OCI-LY7 (cell line): ENCODE results near the gene RCCD1. TPM values are rescaled to one million over a fixed set of nuclear protein-coding genes. Genes with fewer than 3 reads are reported as not detected.

ENCODE experiments used
- BruUV-seq: library from RNA; stranded (reverse); fragments of 400-500 nt; replicated peaks from 2 replicates; lab custom pipeline; 2021; lab: Mats Ljungman, UMichigan
- CTCF ChIA-PET: fragments of 300-600 bp; sonication (Branson Sonifier 250); formaldehyde crosslinking; loops from one replicate; lab custom pipeline; 2022; ENCODE audit warnings: antibody characterized with exemption; ENCODE audit not compliant: unreplicated experiment; lab: Charles Lee
- POLR2A ChIA-PET: fragments of 300-600 bp; sonication (Branson Sonifier 250); formaldehyde crosslinking; loops from one replicate; lab custom pipeline; 2022; ENCODE audit warnings: antibody characterized with exemption; lab: Charles Lee
- DNase-seq: peaks from one replicate; pipeline ENCODE4 v3.0.0-alpha.2; 2015; ENCODE audit warnings: low spot score
- H2AFZ ChIP-seq: fragments of 200-600 bp; sonication (generic), shearing (Covaris generic); 2 replicates; pipeline ENCODE4 v1.6.1; 2014; ENCODE audit warnings: mild to moderate bottlenecking, antibody characterized with exemption, low read length, moderate library complexity
- H3K27ac ChIP-seq: fragments of 200-600 bp; sonication (generic); 2 replicates; pipeline ENCODE4 v1.5.1; 2014; ENCODE audit warnings: mixed run types, low read depth, mild to moderate bottlenecking, moderate library complexity, low read length, inconsistent platforms; ENCODE audit not compliant: poor library complexity, severe bottlenecking
- H3K36me3 ChIP-seq: fragments of 200-600 bp; sonication (generic); 2 replicates; pipeline ENCODE4 v1.6.1; 2014; ENCODE audit warnings: mild to moderate bottlenecking, antibody characterized with exemption, low read length, moderate library complexity, mixed read lengths; ENCODE audit not compliant: insufficient read depth
- H3K4me1 ChIP-seq: fragments of 200-600 bp; sonication (generic); 2 replicates; pipeline ENCODE4 v1.5.1; 2014; ENCODE audit warnings: mild to moderate bottlenecking, low read length; ENCODE audit not compliant: insufficient read depth, poor library complexity, severe bottlenecking
- H3K4me2 ChIP-seq: fragments of 200-600 bp; sonication (generic); 2 replicates; pipeline ENCODE4 v1.6.1; 2014; ENCODE audit warnings: mild to moderate bottlenecking, low read length
- H3K4me3 ChIP-seq: fragments of 200-600 bp; sonication (generic); 2 replicates; pipeline ENCODE4 v1.5.1; 2014; ENCODE audit warnings: mild to moderate bottlenecking, low read depth, low read length; ENCODE audit not compliant: poor library complexity, severe bottlenecking
- H3K79me2 ChIP-seq: fragments of 200-600 bp; sonication (generic); 2 replicates; pipeline ENCODE4 v1.6.1; 2016; ENCODE audit warnings: low read depth, mild to moderate bottlenecking, low read length, moderate library complexity, mixed read lengths; ENCODE audit not compliant: insufficient read depth
- H3K9me2 ChIP-seq: fragments of 200-600 bp; sonication (generic); 2 replicates; pipeline ENCODE4 v1.6.1; 2016; ENCODE audit warnings: mild to moderate bottlenecking, low read length, mixed read lengths; ENCODE audit not compliant: insufficient read depth
- H3K9me3 ChIP-seq: fragments of 200-600 bp; sonication (generic); 2 replicates; pipeline ENCODE4 v1.6.1; 2014; ENCODE audit warnings: mild to moderate bottlenecking, mixed run types, low read length, mixed read lengths
- H4K20me1 ChIP-seq: fragments of 200-600 bp; sonication (generic); 2 replicates; pipeline ENCODE4 v1.6.1; 2014; ENCODE audit warnings: mild to moderate bottlenecking, antibody characterized with exemption, low read length, moderate library complexity, mixed read lengths; ENCODE audit not compliant: insufficient read depth
- CTCF ChIP-seq: fragments of 200-600 bp; sonication (generic); conservative IDR thresholded peaks from 2 replicates; pipeline ENCODE4 v1.5.1; 2014; ENCODE audit warnings: mild to moderate bottlenecking, antibody characterized with exemption, low read length, moderate library complexity, mixed read lengths
- EZH2phosphoT487 ChIP-seq: fragments of 200-600 bp; sonication (generic); IDR thresholded peaks from 2 replicates; pipeline ENCODE4 v1.6.1; 2018; ENCODE audit warnings: low read depth, borderline replicate concordance, mild to moderate bottlenecking, mixed run types, antibody characterized with exemption, low read length, moderate library complexity, mixed read lengths
- intact Hi-C: fragments of 100-400 bp; cut with micrococcal nuclease; formaldehyde crosslinking; loops from one replicate; pipeline ENCODE4 v1.10.0; 2022; ENCODE audit not compliant: unreplicated experiment
- total RNA-seq, 2 experiments: library from RNA; depleted of rRNA in 1 of 2; stranded (reverse); fragments of >200 nt in 1 of 2; shearing (Covaris generic) in 1 of 2; gene quantifications; 2 replicates each; pipeline ENCODE4 v1.2.3, GENCODE V29; 2014 to 2022

The RCCD1 gene
- total RNA-seq, 2 experiments from 2014 or later = 77.7 to 84.5 TPM

GRCh38 chr15:90941038-90941437, 13.6 kb upstream of the RCCD1 start:
- BruUV-seq = no TSS peak
- no peak for DNase-seq
- no peak overlapping the region for H3K27ac ChIP-seq
- POLR2A ChIA-PET = interaction anchor here (1.0 kb wide), 1 partner anchor 10 kb away, joined by 4 read pairs; no protein-coding TSS in a partner anchor
- CTCF ChIA-PET = no interaction called here
- no peak overlapping the region for H2AFZ ChIP-seq
- H3K36me3 ChIP-seq = peaks cover 61% of the 10 kb centered on the region
- H3K4me2 ChIP-seq = no peak overlapping the region
- peaks cover 9% of the 10 kb centered on the region for H3K4me1 ChIP-seq
- intact Hi-C loops = no loop called here
- TF ChIP-seq EZH2phosphoT487 (no peak), CTCF (no peak)
- H4K20me1 ChIP-seq = no peaks in the 10 kb centered on the region
- H3K4me3 ChIP-seq = no peak overlapping the region
- no peaks in the 10 kb centered on the region for H3K79me2 ChIP-seq
- no peaks in the 10 kb centered on the region for H3K9me2 ChIP-seq
- H3K9me3 ChIP-seq = no peaks in the 10 kb centered on the region

DNA sequence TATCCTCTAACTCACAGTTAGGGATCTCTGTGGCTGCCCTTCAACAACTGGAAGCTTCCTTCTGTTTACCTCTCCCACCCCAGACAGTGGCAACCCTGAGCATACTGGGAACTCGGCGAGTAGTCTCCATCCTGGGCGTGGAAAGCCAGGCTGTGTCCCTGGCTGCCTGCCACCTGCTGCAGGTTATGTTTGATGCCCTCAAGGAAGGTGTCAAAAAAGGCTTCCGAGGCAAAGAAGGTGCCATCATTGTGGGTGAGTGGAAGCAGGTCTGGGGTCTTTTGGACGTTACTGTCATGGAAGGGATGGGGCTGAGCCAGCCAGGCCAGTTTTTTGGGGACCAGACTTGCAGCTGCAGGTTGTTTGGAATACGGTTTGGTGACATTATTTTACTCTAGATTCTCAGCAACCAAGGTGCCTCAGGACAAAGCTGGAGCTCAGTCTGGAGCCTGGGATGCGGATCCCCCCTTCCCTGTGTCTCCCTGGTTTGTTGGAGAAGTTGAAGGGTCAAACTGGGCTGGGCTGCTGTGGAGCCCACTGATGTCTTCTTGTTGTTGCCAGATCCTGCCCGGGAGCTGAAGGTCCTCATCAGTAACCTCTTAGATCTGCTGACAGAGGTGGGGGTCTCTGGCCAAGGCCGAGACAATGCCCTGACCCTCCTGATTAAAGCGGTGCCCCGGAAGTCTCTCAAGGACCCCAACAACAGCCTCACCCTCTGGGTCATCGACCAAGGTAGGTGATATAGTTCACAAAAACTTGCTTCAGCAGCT, 12.1 kb upstream of the RCCD1 start:
- TF ChIP-seq EZH2phosphoT487 (no peak), CTCF (no peak)
- Histone ChIP-seq H3K4me2 (no peak overlapping the region), H4K20me1 (no peaks in the 10 kb centered on the region), H3K79me2 (no peaks in the 10 kb centered on the region), H3K9me3 (no peaks in the 10 kb centered on the region), H3K4me3 (no peak overlapping the region), H2AFZ (no peak overlapping the region), H3K36me3 (peaks cover 75% of the 10 kb centered on the region), H3K9me2 (no peaks in the 10 kb centered on the region), H3K4me1 (no peaks in the 10 kb centered on the region), H3K27ac (no peak overlapping the region)
- ChIA-PET CTCF (interaction anchor here (0.5 kb wide), 1 partner anchor 35 kb away, joined by 3 read pairs; no protein-coding TSS in a partner anchor), POLR2A (interaction anchor here (1.0 kb wide), 1 partner anchor 12 kb away, joined by 3 read pairs; the partner anchor contains the start of gene RCCD1)
- no TSS peak for BruUV-seq
- DNase-seq = no peak
- intact Hi-C loops = no loop called here

- TF ChIP-seq EZH2phosphoT487 (no peak), CTCF (no peak)
- POLR2A ChIA-PET = interaction anchor here (0.7 kb wide), 1 partner anchor 13 kb away, joined by 3 read pairs; the partner anchor contains the start of gene HDDC3
- H3K4me1 ChIP-seq = no peaks in the 10 kb centered on the region
- H3K36me3 ChIP-seq = peaks cover 79% of the 10 kb centered on the region
- H2AFZ ChIP-seq = no peak overlapping the region
- BruUV-seq = no TSS peak
- DNase-seq = no peak
- H3K9me2 ChIP-seq = no peaks in the 10 kb centered on the region
- H3K4me2 ChIP-seq = no peak overlapping the region
- no peaks in the 10 kb centered on the region for H3K79me2 ChIP-seq
- no peaks in the 10 kb centered on the region for H4K20me1 ChIP-seq
- no peak overlapping the region for H3K27ac ChIP-seq
- H3K4me3 ChIP-seq = no peak overlapping the region
- CTCF ChIA-PET = no interaction called here
- H3K9me3 ChIP-seq = no peaks in the 10 kb centered on the region
- intact Hi-C loops = no loop called here
Measured at GRCh38 chr15:90945091-90945490, 9.6 kb upstream of the RCCD1 start.
